ENCODE data around the gene HAGHL. TPM values are rescaled to one million over a fixed set of nuclear protein-coding genes. Genes with fewer than 3 reads are reported as not detected.

HAGHL gene
- total RNA-seq, 2 donors from 2014 or later = 6.4 to 8.1 TPM

DNA sequence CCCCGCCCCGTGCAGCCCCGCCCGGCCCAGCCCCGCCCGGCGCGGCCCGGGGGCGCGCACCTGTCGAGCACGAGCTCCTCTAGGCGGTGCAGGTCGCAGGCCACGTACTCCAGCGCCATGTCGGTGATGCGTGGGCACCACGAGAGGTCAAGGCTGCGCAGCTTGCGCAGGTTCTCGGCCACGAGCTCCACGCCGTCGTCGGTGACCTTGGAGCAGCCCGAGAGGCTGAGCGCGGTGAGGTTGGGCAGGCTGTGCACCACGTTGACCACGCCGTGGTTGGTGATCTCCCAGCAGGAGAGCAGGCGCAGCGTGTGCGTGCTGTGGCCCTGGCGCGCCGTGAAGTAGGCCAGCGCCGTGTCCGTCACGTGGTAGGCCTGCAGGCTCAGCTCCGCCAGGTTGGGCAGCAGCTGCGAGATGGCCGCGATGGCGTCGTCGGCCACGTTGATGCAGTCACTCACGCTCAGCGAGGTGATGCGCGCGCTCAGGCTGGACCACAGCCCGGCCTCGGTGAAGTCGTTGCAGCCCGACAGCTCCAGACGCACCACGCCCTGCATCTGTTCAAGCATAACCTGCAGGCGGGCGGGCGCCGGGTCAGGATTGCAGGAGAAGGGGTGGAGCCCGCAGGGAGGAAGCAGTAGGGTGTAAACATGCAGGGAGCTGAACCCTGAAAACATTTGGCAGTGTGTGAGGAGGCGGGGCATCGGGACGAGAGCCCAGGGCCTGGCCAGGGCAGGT is 31.4 kb upstream of the HAGHL start:
- TF ChIP-seq, protein P1, sequence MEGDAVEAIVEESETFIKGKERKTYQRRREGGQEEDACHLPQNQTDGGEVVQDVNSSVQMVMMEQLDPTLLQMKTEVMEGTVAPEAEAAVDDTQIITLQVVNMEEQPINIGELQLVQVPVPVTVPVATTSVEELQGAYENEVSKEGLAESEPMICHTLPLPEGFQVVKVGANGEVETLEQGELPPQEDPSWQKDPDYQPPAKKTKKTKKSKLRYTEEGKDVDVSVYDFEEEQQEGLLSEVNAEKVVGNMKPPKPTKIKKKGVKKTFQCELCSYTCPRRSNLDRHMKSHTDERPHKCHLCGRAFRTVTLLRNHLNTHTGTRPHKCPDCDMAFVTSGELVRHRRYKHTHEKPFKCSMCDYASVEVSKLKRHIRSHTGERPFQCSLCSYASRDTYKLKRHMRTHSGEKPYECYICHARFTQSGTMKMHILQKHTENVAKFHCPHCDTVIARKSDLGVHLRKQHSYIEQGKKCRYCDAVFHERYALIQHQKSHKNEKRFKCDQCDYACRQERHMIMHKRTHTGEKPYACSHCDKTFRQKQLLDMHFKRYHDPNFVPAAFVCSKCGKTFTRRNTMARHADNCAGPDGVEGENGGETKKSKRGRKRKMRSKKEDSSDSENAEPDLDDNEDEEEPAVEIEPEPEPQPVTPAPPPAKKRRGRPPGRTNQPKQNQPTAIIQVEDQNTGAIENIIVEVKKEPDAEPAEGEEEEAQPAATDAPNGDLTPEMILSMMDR (IDR thresholded peaks at IDR 0.05) = no peak
- no peaks in the 10 kb centered on the region for H3K36me3 ChIP-seq
- H3K27ac ChIP-seq = no peak overlapping the region
- peak overlapping the region; percentile 43 for H3K4me3 ChIP-seq
- DNase-seq (ENCODE audit: low spot score) (no peak), ATAC-seq (ENCODE audit: insufficient number of reproducible peaks, low FRiP score, low read depth) (no peak)
- H3K9me3 ChIP-seq = no peaks in the 10 kb centered on the region
- peaks cover 12% of the 10 kb centered on the region for H3K27me3 ChIP-seq (replicated peaks; ENCODE audit: insufficient read depth)
- peaks cover 6 to 10% of the 10 kb centered on the region in 2 donors for H3K4me1 ChIP-seq (ENCODE audit: control insufficient read depth in 1 of 2, low read depth in 2 of 2)

- Histone ChIP-seq H3K4me3 (no peak overlapping the region), H3K4me1 (ENCODE audit: control insufficient read depth in 1 of 2, low read depth in 2 of 2) (peaks cover 4% of the 10 kb centered on the region in 2 donors), H3K27me3 (replicated peaks; ENCODE audit: insufficient read depth) (peaks cover 22% of the 10 kb centered on the region), H3K9me3 (no peaks in the 10 kb centered on the region), H3K36me3 (no peaks in the 10 kb centered on the region), H3K27ac (no peak overlapping the region)
- DNase-seq (ENCODE audit: low spot score) (no peak), ATAC-seq (ENCODE audit: insufficient number of reproducible peaks, low FRiP score, low read depth) (no peak)
- TF ChIP-seq, protein P1 (IDR thresholded peaks at IDR 0.05) = no peak
Measured at GRCh38 chr16:698911-699671, 27.8 kb upstream of the HAGHL start.

DNA sequence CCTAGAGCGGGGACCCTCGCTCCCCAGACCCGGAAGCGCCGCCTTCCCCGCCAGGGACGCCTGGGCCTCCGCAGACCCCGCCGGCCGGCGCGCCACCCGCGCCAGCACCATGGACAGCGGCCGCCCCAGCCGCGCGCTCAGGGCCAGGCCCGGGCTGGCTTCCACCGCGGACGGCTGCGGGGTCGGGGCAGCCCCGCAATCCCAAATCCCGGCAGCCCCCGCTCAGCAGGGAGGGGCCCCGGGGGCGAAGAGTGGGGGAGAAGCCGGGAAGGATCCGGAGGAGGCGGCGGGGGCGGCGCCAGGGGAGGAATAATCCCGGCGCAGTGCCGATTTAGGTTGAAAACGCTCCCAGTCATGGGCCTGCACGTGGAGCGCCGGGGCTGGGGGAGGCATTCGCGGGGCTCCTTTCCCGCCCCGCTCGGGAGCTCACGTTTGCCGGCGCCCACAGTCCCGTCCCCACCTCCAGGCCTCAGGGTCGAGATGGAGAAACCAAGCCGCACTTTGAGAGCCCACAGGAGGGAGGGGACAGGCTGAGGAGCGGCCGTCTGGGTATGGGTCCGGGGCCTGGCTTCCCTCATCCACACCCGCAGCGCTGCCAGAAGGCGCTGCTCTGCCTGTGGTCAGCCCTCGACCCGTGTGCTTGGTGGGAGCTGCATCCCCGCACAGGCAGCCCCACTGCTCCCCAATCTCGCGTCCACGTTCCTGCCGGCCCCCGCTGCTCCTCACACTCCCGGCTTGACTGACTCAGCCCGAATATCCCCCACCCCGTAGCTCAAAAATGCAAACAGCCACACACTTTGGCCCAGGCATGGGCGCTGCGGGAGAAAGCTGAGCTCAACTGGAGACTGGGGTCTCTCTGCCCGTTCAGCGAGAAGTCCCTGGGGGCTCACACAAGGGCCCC is 26.0 kb upstream of the HAGHL start:
- H3K9me3 ChIP-seq = no peaks in the 10 kb centered on the region
- ATAC-seq (ENCODE audit: insufficient number of reproducible peaks, low FRiP score, low read depth) (no peak), DNase-seq (ENCODE audit: low spot score) (no peak)
- TF ChIP-seq, protein P1 (IDR thresholded peaks at IDR 0.05) = no peak
- H3K4me3 ChIP-seq = no peak overlapping the region
- H3K27me3 ChIP-seq (replicated peaks; ENCODE audit: insufficient read depth) = peaks cover 19% of the 10 kb centered on the region
- H3K36me3 ChIP-seq = no peaks in the 10 kb centered on the region
- H3K4me1 ChIP-seq (ENCODE audit: control insufficient read depth in 1 of 2, low read depth in 2 of 2) = no peaks in the 10 kb centered on the region
- no peak overlapping the region for H3K27ac ChIP-seq

- ATAC-seq (ENCODE audit: insufficient number of reproducible peaks, low FRiP score, low read depth) = no peak
- Histone ChIP-seq H3K9me3 (no peaks in the 10 kb centered on the region), H3K27me3 (replicated peaks; ENCODE audit: insufficient read depth) (peaks cover 23% of the 10 kb centered on the region), H3K4me1 (ENCODE audit: control insufficient read depth in 1 of 2, low read depth in 2 of 2) (no peaks in the 10 kb centered on the region), H3K4me3 (no peak overlapping the region), H3K27ac (no peak overlapping the region), H3K36me3 (no peaks in the 10 kb centered on the region)
- DNase-seq (ENCODE audit: low spot score) = no peak
- TF ChIP-seq, protein P1 (IDR thresholded peaks at IDR 0.05) = no peak
Measured at GRCh38 chr16:702341-702740, 24.6 kb upstream of the HAGHL start.

All from thoracic aorta (tissue), 2 donors.